Thyroid gland (tissue), 4 donors: ENCODE data around the gene GARIN1A. TPM values are rescaled to one million over a fixed set of nuclear protein-coding genes. Genes with fewer than 3 reads are reported as not detected.

Source experiments
- DNase-seq, 2 donors: peaks; one replicate each; pipeline ENCODE4 v3.0.0-alpha.2; 2019
- H3K27ac ChIP-seq, 3 donors: fragments of 200-600 bp; sonication (generic); 1 replicate in 2 of 3; 2 replicates in 1 of 3; pipeline ENCODE4 v1.5.1; 2016 to 2019; ENCODE audit warnings: mild to moderate bottlenecking in 1 of 3, moderate library complexity in 1 of 3
- H3K27me3 ChIP-seq: fragments of 200-600 bp; sonication (generic); one replicate; pipeline ENCODE4 v1.5.1; 2019
- H3K36me3 ChIP-seq, 2 donors: fragments of 200-600 bp; sonication (generic); one replicate each; pipeline ENCODE4 v1.5.1; 2016 to 2019
- H3K4me1 ChIP-seq, 2 donors: fragments of 200-600 bp; sonication (generic); one replicate each; pipeline ENCODE4 v1.5.1; 2017 to 2019
- H3K4me3 ChIP-seq, 3 donors: fragments of 200-600 bp; sonication (generic); replicated peaks in 1 of 3; 1 replicate in 2 of 3; 2 replicates in 1 of 3; pipeline ENCODE4 v1.5.1; 2016; ENCODE audit warnings: mild to moderate bottlenecking in 1 of 3
- H3K9me3 ChIP-seq: fragments of 200-600 bp; sonication (generic); one replicate; pipeline ENCODE4 v1.5.1; 2017
- CTCF ChIP-seq, 6 experiments: fragments of 200-600 bp in 3 of 6; fragments of 450-650 bp in 3 of 6; sonication (generic) in 3 of 6; IDR thresholded peaks; one replicate each; pipeline ENCODE4 v1.5.1; 2016 to 2019; ENCODE audit warnings: antibody characterized with exemption in 6 of 6, mild to moderate bottlenecking in 2 of 6, inconsistent platforms in 1 of 6, moderate library complexity in 1 of 6
- POLR2A ChIP-seq, 2 donors: fragments of 450-650 bp; IDR thresholded peaks; one replicate each; pipeline ENCODE4 v1.6.1; 2017; ENCODE audit warnings: antibody characterized with exemption in 2 of 2, mild to moderate bottlenecking in 2 of 2, moderate library complexity in 1 of 2
- intact Hi-C: fragments of 100-400 bp; cut with DNase I; formaldehyde crosslinking; loops from one replicate; pipeline ENCODE4 v1.15.1; 2023
- small RNA-seq: library from RNA; depleted of rRNA; stranded (forward); fragments of <200 nt; gene quantifications from one replicate; pipeline ENCODE3, GENCODE V24; 2016
- total RNA-seq, 4 donors: library from RNA; depleted of rRNA; stranded (reverse); fragments of >200 nt; gene quantifications; one replicate each; pipeline ENCODE4 v1.2.3, GENCODE V29; 2016

Gene GARIN1A
- total RNA-seq, 4 donors from 2014 or later, result 1.0 to 1.9 (median 1.6) TPM

GRCh38 chr7:128721376-128721775 is 49.3 kb downstream of the GARIN1A start:
- TF ChIP-seq POLR2A (IDR thresholded peaks at IDR 0.05) (no peak), CTCF (IDR thresholded peaks at IDR 0.05) (no peak)
- intact Hi-C loops, result no loop called here
- Histone ChIP-seq H3K27me3 (no peaks in the 10 kb centered on the region), H3K36me3 (no peaks in the 10 kb centered on the region), H3K9me3 (no peaks in the 10 kb centered on the region), H3K4me1 (no peaks in the 10 kb centered on the region), H3K27ac (no peak overlapping the region), H3K4me3 (no peak overlapping the region)
- no peak for DNase-seq

Small RNA genes lying within 50 kb of the gene (small RNA-seq; reads per million reads assigned to genes)
- gene RNA5SP242 (47.7 reads per million, percentile 95 among the genes with 10 or more reads in this experiment), gene RNA5SP243 (1.6 reads per million, percentile 45 among the genes with 10 or more reads in this experiment), gene RNU6-177P (not detected)

Other genes starting within 250 kb of the GARIN1A start
- gene HILPDA, start 216.4 kb upstream of the GARIN1A start, total RNA-seq, result 10 to 100 TPM in 2 of 4 donors, 1 to 10 TPM in 2; 5.4 to 21.2 (median 11.3) TPM
- gene METTL2B, start 195.5 kb upstream of the GARIN1A start, total RNA-seq, result 10 to 100 TPM; 29.2 to 39.0 (median 32.0) TPM
- 100 to 1,000 TPM; 115 to 143 (median 132) TPM for gene CALU, start 67.1 kb downstream of the GARIN1A start, total RNA-seq
- not detected for gene OPN1SW, start 103.5 kb downstream of the GARIN1A start, total RNA-seq
- 1 to 10 TPM; 4.4 to 4.9 (median 4.6) TPM for gene CCDC136, start 119.7 kb downstream of the GARIN1A start, total RNA-seq
- 10 to 100 TPM in 2 of 4 donors, 1 to 10 TPM in 2; 5.7 to 12.6 (median 9.3) TPM for gene FLNC, start 158.1 kb downstream of the GARIN1A start, total RNA-seq
- 100 to 1,000 TPM in 1 of 4 donors, 10 to 100 TPM in 3; 49.6 to 109 (median 86.6) TPM for gene ATP6V1F, start 190.6 kb downstream of the GARIN1A start, total RNA-seq
- under 1 TPM; 0.27 to 0.93 (median 0.61) TPM for gene KCP, start 238.4 kb downstream of the GARIN1A start, total RNA-seq